ENCODE results near the gene ABHD6.
A peak's percentile ranks its signal among the peaks of the same experiment; 100 is the strongest.

ABHD6 gene

GRCh38 chr3:58235970-58236369, 1.6 kb upstream of the ABHD6 start:
- Histone ChIP-seq H3K9me3 (ENCODE audit: insufficient read depth, low read length) (no peaks in the 10 kb centered on the region), H3K36me3 (ENCODE audit: low read length) (no peaks in the 10 kb centered on the region), H4K20me1 (ENCODE audit: low read depth, low read length) (no peaks in the 10 kb centered on the region), H3K27ac (ENCODE audit: low read depth, low read length) (no peak overlapping the region), H3K27me3 (ENCODE audit: low read length) (no peaks in the 10 kb centered on the region), H3K79me2 (ENCODE audit: insufficient read depth, low read length) (peaks cover 18% of the 10 kb centered on the region), H3K4me3 (ENCODE audit: insufficient read depth, low read length, poor library complexity, severe bottlenecking) (no peak overlapping the region), H3K4me2 (ENCODE audit: low read depth, low read length, poor library complexity, severe bottlenecking) (no peak overlapping the region), H3K9ac (ENCODE audit: low read length) (no peak overlapping the region), H3F3A (ENCODE audit: insufficient read depth) (no peaks in the 10 kb centered on the region), H3K9me2 (replicated peaks; ENCODE audit: insufficient read depth, low read length) (no peaks in the 10 kb centered on the region), H2AFZ (ENCODE audit: low read depth, low read length, severe bottlenecking) (no peak overlapping the region)
- no peak for TF ChIP-seq EZH2phosphoT487 (conservative IDR thresholded peaks at IDR 0.05; ENCODE audit: low read length)
- TF ChIP-seq CTCF (IDR thresholded peaks at IDR 0.05; ENCODE audit: insufficient read depth, low read length, poor library complexity, severe bottlenecking), result no peak

- H3K27me3 ChIP-seq (ENCODE audit: low read length), result no peaks in the 10 kb centered on the region
- no peaks in the 10 kb centered on the region for H3K36me3 ChIP-seq (ENCODE audit: low read length)
- no peaks in the 10 kb centered on the region for H3K9me2 ChIP-seq (replicated peaks; ENCODE audit: insufficient read depth, low read length)
- no peaks in the 10 kb centered on the region for H3K9me3 ChIP-seq (ENCODE audit: insufficient read depth, low read length)
- TF ChIP-seq CTCF (IDR thresholded peaks at IDR 0.05; ENCODE audit: insufficient read depth, low read length, poor library complexity, severe bottlenecking) (no peak), EZH2phosphoT487 (conservative IDR thresholded peaks at IDR 0.05; ENCODE audit: low read length) (no peak)
- peak overlapping the region; percentile 76 for H3K27ac ChIP-seq (ENCODE audit: low read depth, low read length)
- H3K79me2 ChIP-seq (ENCODE audit: insufficient read depth, low read length), result peaks cover 22% of the 10 kb centered on the region
- H2AFZ ChIP-seq (ENCODE audit: low read depth, low read length, severe bottlenecking), result peak overlapping the region; percentile 100
- H4K20me1 ChIP-seq (ENCODE audit: low read depth, low read length), result no peaks in the 10 kb centered on the region
- H3K9ac ChIP-seq (ENCODE audit: low read length), result peak overlapping the region; percentile 75
- H3F3A ChIP-seq (ENCODE audit: insufficient read depth), result no peaks in the 10 kb centered on the region
- peak overlapping the region; percentile 77 for H3K4me3 ChIP-seq (ENCODE audit: insufficient read depth, low read length, poor library complexity, severe bottlenecking)
- H3K4me2 ChIP-seq (ENCODE audit: low read depth, low read length, poor library complexity, severe bottlenecking), result peak overlapping the region; percentile 98
These were observed 910 bp upstream of the ABHD6 start for GRCh38 chr3:58236527-58237237.

- no peak for TF ChIP-seq EZH2phosphoT487 (conservative IDR thresholded peaks at IDR 0.05; ENCODE audit: low read length)
- TF ChIP-seq CTCF (IDR thresholded peaks at IDR 0.05; ENCODE audit: insufficient read depth, low read length, poor library complexity, severe bottlenecking), result no peak
- peak overlapping the region; percentile 98 for H3K4me2 ChIP-seq (ENCODE audit: low read depth, low read length, poor library complexity, severe bottlenecking)
- peak overlapping the region; percentile 75 for H3K9ac ChIP-seq (ENCODE audit: low read length)
- H3K9me2 ChIP-seq (replicated peaks; ENCODE audit: insufficient read depth, low read length), result no peaks in the 10 kb centered on the region
- no peaks in the 10 kb centered on the region for H3F3A ChIP-seq (ENCODE audit: insufficient read depth)
- peak overlapping the region; percentile 77 for H3K4me3 ChIP-seq (ENCODE audit: insufficient read depth, low read length, poor library complexity, severe bottlenecking)
- no peaks in the 10 kb centered on the region for H3K27me3 ChIP-seq (ENCODE audit: low read length)
- no peaks in the 10 kb centered on the region for H4K20me1 ChIP-seq (ENCODE audit: low read depth, low read length)
- H3K36me3 ChIP-seq (ENCODE audit: low read length), result no peaks in the 10 kb centered on the region
- peak overlapping the region; percentile 76 for H3K27ac ChIP-seq (ENCODE audit: low read depth, low read length)
- peak overlapping the region; percentile 100 for H2AFZ ChIP-seq (ENCODE audit: low read depth, low read length, severe bottlenecking)
- peaks cover 30% of the 10 kb centered on the region for H3K79me2 ChIP-seq (ENCODE audit: insufficient read depth, low read length)
- H3K9me3 ChIP-seq (ENCODE audit: insufficient read depth, low read length), result no peaks in the 10 kb centered on the region
These were observed 519 bp downstream of the ABHD6 start for GRCh38 chr3:58237941-58238681.

Data from SU-DHL-6 (cell line).